Keratinocyte (primary cell): ENCODE data around the gene LRRTM2. TPM values are rescaled to one million over a fixed set of nuclear protein-coding genes. Genes with fewer than 3 reads are reported as not detected.

Experiments
- DNase-seq: peaks from one replicate; pipeline ENCODE4 v3.0.0-alpha.2; 2011; ENCODE audit warnings: low read depth, missing footprints, low spot score
- FAIRE-seq: peaks from 2 replicates; lab custom pipeline; 2011; peaks lifted over from hg19 to GRCh38; lab: Jason Lieb, UNC
- H2AFZ ChIP-seq: 2 replicates; pipeline ENCODE4 v1.6.0; 2012; ENCODE audit warnings: low read length, control low read depth, inconsistent platforms; ENCODE audit not compliant: control insufficient read depth
- H3K27ac ChIP-seq: 2 replicates; pipeline ENCODE4 v1.5.1; 2011; ENCODE audit warnings: low read length; ENCODE audit not compliant: control insufficient read depth, insufficient read depth
- H3K27me3 ChIP-seq: 3 replicates; pipeline ENCODE4 v1.6.0; 2011; ENCODE audit warnings: low read length; ENCODE audit not compliant: control insufficient read depth, insufficient read depth; ENCODE audit errors: extremely low read depth
- H3K36me3 ChIP-seq, 2 experiments: 2 replicates in 1 of 2; 3 replicates in 1 of 2; pipeline ENCODE4 v1.5.1; 2011; ENCODE audit warnings: low read length in 2 of 2, mild to moderate bottlenecking in 1 of 2; ENCODE audit not compliant: control insufficient read depth in 2 of 2, insufficient read depth in 2 of 2; ENCODE audit errors: extremely low read depth in 1 of 2
- H3K4me1 ChIP-seq: 3 replicates; pipeline ENCODE4 v1.5.1; 2011; ENCODE audit warnings: low read length; ENCODE audit not compliant: control insufficient read depth, insufficient read depth; ENCODE audit errors: extremely low read depth
- H3K4me2 ChIP-seq: 3 replicates; pipeline ENCODE4 v1.6.0; 2011; ENCODE audit warnings: low read depth, low read length; ENCODE audit not compliant: control insufficient read depth, insufficient read depth; ENCODE audit errors: extremely low read depth
- H3K4me3 ChIP-seq, 3 experiments: fragments of 200-600 bp in 1 of 3; sonication (generic) in 1 of 3; 2 replicates in 2 of 3; 3 replicates in 1 of 3; pipeline ENCODE4 v1.5.1; 2011 to 2016; ENCODE audit warnings: low read length in 3 of 3, mild to moderate bottlenecking in 3 of 3, control low read depth in 2 of 3, inconsistent platforms in 1 of 3, low read depth in 1 of 3, mixed read lengths in 1 of 3, mixed run types in 1 of 3, moderate library complexity in 1 of 3; ENCODE audit not compliant: control insufficient read depth in 2 of 3, insufficient read depth in 2 of 3; ENCODE audit errors: extremely low read depth in 1 of 3
- H3K79me2 ChIP-seq: 2 replicates; pipeline ENCODE4 v1.6.0; 2012; ENCODE audit warnings: low read length; ENCODE audit not compliant: control insufficient read depth, insufficient read depth
- H3K9ac ChIP-seq: 3 replicates; pipeline ENCODE4 v1.6.0; 2011; ENCODE audit warnings: low read length; ENCODE audit not compliant: control insufficient read depth, insufficient read depth; ENCODE audit errors: extremely low read depth
- H3K9me1 ChIP-seq: 3 replicates; pipeline ENCODE4 v1.6.0; 2011; ENCODE audit warnings: low read length; ENCODE audit not compliant: control insufficient read depth, insufficient read depth; ENCODE audit errors: extremely low read depth
- H3K9me3 ChIP-seq: 2 replicates; pipeline ENCODE4 v1.5.1; 2012; ENCODE audit warnings: low read depth, low read length; ENCODE audit not compliant: control insufficient read depth
- H4K20me1 ChIP-seq: 3 replicates; pipeline ENCODE4 v1.6.0; 2011; ENCODE audit warnings: low read length; ENCODE audit not compliant: control insufficient read depth, insufficient read depth; ENCODE audit errors: extremely low read depth
- CTCF ChIP-seq, 3 experiments: IDR thresholded peaks in 1 of 3; conservative IDR thresholded peaks in 1 of 3; optimal IDR thresholded peaks in 1 of 3; 2 replicates in 2 of 3; 3 replicates in 1 of 3; pipeline versions ENCODE3 to v1.5.1; 2011; ENCODE audit warnings: low read length in 3 of 3, mild to moderate bottlenecking in 3 of 3, moderate library complexity in 2 of 3, control low read depth in 1 of 3, inconsistent platforms in 1 of 3; ENCODE audit not compliant: insufficient read depth in 2 of 3; ENCODE audit errors: extremely low read depth in 1 of 3
- EZH2 ChIP-seq: IDR thresholded peaks from one replicate; pipeline ENCODE4 v1.6.1; 2012; ENCODE audit warnings: inconsistent platforms, mild to moderate bottlenecking, low read length, moderate library complexity
- dilution Hi-C: fragments of 300-500 bp; cut with MboI; formaldehyde crosslinking; loops from one replicate; pipeline ENCODE4 v1.7.0; 2020; ENCODE audit warnings: low sequenced_read_pairs; ENCODE audit not compliant: extremely low pct_ligation_motif_present
- polyA plus RNA-seq, 5 experiments: library from polyadenylated mRNA; depleted of rRNA in 3 of 5; stranded (reverse) in 3 of 5; stranded (forward) in 1 of 5; unstranded in 1 of 5; fragments of >200 nt; gene quantifications; 1 replicate in 1 of 5; 2 replicates in 3 of 5; 3 replicates in 1 of 5; pipeline versions ENCODE4 v1.2.1 to v1.2.3, GENCODE V29; 2011 to 2012; ENCODE audit warnings: missing spikeins in 2 of 5, low read depth in 1 of 5, low replicate concordance in 1 of 5

LRRTM2 gene
- polyA plus RNA-seq, 1 donor (not counting 4 experiments of a cell fraction or from before 2014, with no cell fraction given): not detected

GRCh38 chr5:138841531-138841930 is 33.6 kb downstream of the LRRTM2 start:
- Histone ChIP-seq H3K9me3 (no peaks in the 10 kb centered on the region), H3K4me2 (no peak overlapping the region), H3K9me1 (no peaks in the 10 kb centered on the region), H2AFZ (no peak overlapping the region), H3K79me2 (peaks cover 65% of the 10 kb centered on the region), H3K36me3 (no peaks in the 10 kb centered on the region), H3K27me3 (no peaks in the 10 kb centered on the region), H3K27ac (no peak overlapping the region), H4K20me1 (no peaks in the 10 kb centered on the region), H3K4me3 (no peak overlapping the region), H3K4me1 (peaks cover 27% of the 10 kb centered on the region), H3K9ac (no peak overlapping the region)
- DNase-seq (no peak), FAIRE-seq (no peak)
- TF ChIP-seq CTCF (optimal IDR thresholded peaks at IDR 0.05 in 1 of 3, IDR thresholded peaks at IDR 0.05 in 1 of 3, conservative IDR thresholded peaks at IDR 0.05 in 1 of 3; ENCODE audit: extremely low read depth in 1 of 3, insufficient read depth in 2 of 3, low read length in 3 of 3) (no peak), EZH2 (no peak)
- dilution Hi-C loops: no loop called here

GRCh38 chr5:138840103-138840502 is 35.0 kb downstream of the LRRTM2 start:
- no peaks in the 10 kb centered on the region for H3K9me1 ChIP-seq
- H3K79me2 ChIP-seq: peaks cover 67% of the 10 kb centered on the region
- no peaks in the 10 kb centered on the region for H3K9me3 ChIP-seq
- no peaks in the 10 kb centered on the region for H3K36me3 ChIP-seq
- no peak overlapping the region for H2AFZ ChIP-seq
- H3K27me3 ChIP-seq: no peaks in the 10 kb centered on the region
- peaks cover 20% of the 10 kb centered on the region for H3K4me1 ChIP-seq
- H3K9ac ChIP-seq: no peak overlapping the region
- TF ChIP-seq EZH2: no peak
- TF ChIP-seq CTCF (optimal IDR thresholded peaks at IDR 0.05 in 1 of 3, IDR thresholded peaks at IDR 0.05 in 1 of 3, conservative IDR thresholded peaks at IDR 0.05 in 1 of 3; ENCODE audit: extremely low read depth in 1 of 3, insufficient read depth in 2 of 3, low read length in 3 of 3): no peak
- H3K27ac ChIP-seq: no peak overlapping the region
- no peaks in the 10 kb centered on the region for H4K20me1 ChIP-seq
- no peak overlapping the region for H3K4me2 ChIP-seq
- no peak overlapping the region for H3K4me3 ChIP-seq
- dilution Hi-C loops: no loop called here
- FAIRE-seq (no peak), DNase-seq (no peak)
